Nephron progenitor cell (in vitro differentiated cells): Measurements from ENCODE around the gene CHN2.

Experiments
- DNase-seq: peaks from one replicate; pipeline ENCODE4 v3.0.0; 2021
- H3K27ac Mint-ChIP-seq: 2 replicates; pipeline ENCODE4 v1.8.0; 2021; ENCODE audit warnings: mild to moderate bottlenecking, moderate library complexity, mixed read lengths
- H3K27me3 Mint-ChIP-seq: 2 replicates; pipeline ENCODE4 v1.8.0; 2021; ENCODE audit warnings: mild to moderate bottlenecking, low read depth, mixed read lengths; ENCODE audit not compliant: poor library complexity
- H3K36me3 Mint-ChIP-seq: 2 replicates; pipeline ENCODE4 v1.8.0; 2021; ENCODE audit warnings: low read depth, mixed read lengths
- H3K4me1 Mint-ChIP-seq: 2 replicates; pipeline ENCODE4 v1.8.0; 2021; ENCODE audit warnings: mixed read lengths
- H3K4me3 Mint-ChIP-seq: 2 replicates; pipeline ENCODE4 v1.8.0; 2021; ENCODE audit warnings: mild to moderate bottlenecking, moderate library complexity, mixed read lengths
- H3K9me3 Mint-ChIP-seq: 2 replicates; pipeline ENCODE4 v1.8.0; 2021; ENCODE audit warnings: mild to moderate bottlenecking, moderate library complexity, mixed read lengths
- TF ChIP-seq, protein P1 (sequence below): fragments of 200-600 bp; sonication (generic); IDR thresholded peaks from 2 replicates; pipeline ENCODE4 v1.5.0; 2021; ENCODE audit warnings: antibody characterized with exemption

The CHN2 gene

DNA sequence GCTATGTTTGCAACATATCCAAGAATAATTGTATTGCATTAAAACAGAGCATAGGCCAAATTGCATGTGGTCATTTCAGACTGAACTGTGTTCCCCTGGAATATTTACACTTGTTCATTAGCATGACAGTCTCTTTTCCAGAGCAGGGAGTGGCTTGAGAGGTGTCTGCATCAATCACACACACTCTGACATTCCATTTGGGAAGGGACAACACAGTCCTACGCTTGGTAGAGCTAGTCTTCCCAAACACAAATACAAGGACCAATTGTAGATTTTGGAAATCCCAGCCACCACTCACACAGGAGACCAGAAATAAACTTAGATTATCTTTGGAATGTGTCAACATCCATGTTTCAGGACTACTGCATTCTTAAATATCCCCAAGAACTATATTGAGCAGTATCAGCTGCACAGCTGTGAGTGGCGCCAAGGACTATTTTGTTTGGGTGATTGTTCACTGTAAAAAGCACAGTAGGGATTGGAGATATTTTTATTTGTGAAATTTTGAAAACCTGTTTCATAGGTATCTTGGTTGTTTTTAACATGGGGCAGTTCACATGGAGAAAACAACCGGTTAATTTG is 275.5 kb downstream of the CHN2 start:
- no peaks in the 10 kb centered on the region for H3K27me3 Mint-ChIP-seq
- DNase-seq, result no peak
- H3K4me1 Mint-ChIP-seq, result peaks cover 26% of the 10 kb centered on the region
- H3K9me3 Mint-ChIP-seq, result no peaks in the 10 kb centered on the region
- no peaks in the 10 kb centered on the region for H3K36me3 Mint-ChIP-seq
- H3K4me3 Mint-ChIP-seq, result no peak overlapping the region
- H3K27ac Mint-ChIP-seq, result no peak overlapping the region
- TF ChIP-seq, protein P1, sequence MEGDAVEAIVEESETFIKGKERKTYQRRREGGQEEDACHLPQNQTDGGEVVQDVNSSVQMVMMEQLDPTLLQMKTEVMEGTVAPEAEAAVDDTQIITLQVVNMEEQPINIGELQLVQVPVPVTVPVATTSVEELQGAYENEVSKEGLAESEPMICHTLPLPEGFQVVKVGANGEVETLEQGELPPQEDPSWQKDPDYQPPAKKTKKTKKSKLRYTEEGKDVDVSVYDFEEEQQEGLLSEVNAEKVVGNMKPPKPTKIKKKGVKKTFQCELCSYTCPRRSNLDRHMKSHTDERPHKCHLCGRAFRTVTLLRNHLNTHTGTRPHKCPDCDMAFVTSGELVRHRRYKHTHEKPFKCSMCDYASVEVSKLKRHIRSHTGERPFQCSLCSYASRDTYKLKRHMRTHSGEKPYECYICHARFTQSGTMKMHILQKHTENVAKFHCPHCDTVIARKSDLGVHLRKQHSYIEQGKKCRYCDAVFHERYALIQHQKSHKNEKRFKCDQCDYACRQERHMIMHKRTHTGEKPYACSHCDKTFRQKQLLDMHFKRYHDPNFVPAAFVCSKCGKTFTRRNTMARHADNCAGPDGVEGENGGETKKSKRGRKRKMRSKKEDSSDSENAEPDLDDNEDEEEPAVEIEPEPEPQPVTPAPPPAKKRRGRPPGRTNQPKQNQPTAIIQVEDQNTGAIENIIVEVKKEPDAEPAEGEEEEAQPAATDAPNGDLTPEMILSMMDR, result no peak

DNA sequence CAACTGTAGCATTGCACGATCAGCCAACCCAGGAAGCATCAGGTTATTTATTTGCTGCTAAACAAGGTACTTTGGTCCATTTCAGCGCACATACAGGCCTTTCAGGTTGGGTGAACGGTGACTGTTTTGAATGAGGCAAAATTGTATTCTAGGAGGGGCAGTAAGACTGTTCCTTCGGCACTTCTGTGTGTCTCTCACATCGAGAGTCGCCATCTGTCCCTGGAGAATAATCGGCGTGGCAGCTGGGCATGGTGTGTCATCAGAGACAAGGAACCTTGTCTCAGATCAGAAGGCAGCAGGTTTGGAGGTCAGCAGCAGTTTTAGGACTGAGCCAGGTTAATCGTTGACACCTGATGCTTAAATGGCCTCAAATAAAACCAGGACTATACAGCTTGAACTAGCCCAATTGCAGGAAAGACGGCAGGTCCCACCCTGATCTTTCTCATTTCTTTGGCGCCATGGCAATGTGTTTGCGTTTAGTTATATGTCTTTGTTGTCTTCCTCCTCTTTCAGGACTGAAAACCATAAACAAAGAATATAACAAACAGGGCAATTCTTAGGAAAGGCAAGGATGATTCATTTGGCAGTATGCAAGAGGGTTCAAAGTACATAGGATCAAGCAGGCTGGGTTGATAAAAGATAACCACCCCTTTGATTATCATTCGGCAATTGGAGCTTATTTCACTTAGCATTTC is 277.0 kb downstream of the CHN2 start:
- no peak overlapping the region for H3K27ac Mint-ChIP-seq
- no peak for DNase-seq
- no peaks in the 10 kb centered on the region for H3K36me3 Mint-ChIP-seq
- H3K9me3 Mint-ChIP-seq, result no peaks in the 10 kb centered on the region
- H3K4me3 Mint-ChIP-seq, result no peak overlapping the region
- H3K4me1 Mint-ChIP-seq, result peaks cover 26% of the 10 kb centered on the region
- TF ChIP-seq, protein P1, result no peak
- no peaks in the 10 kb centered on the region for H3K27me3 Mint-ChIP-seq

DNA sequence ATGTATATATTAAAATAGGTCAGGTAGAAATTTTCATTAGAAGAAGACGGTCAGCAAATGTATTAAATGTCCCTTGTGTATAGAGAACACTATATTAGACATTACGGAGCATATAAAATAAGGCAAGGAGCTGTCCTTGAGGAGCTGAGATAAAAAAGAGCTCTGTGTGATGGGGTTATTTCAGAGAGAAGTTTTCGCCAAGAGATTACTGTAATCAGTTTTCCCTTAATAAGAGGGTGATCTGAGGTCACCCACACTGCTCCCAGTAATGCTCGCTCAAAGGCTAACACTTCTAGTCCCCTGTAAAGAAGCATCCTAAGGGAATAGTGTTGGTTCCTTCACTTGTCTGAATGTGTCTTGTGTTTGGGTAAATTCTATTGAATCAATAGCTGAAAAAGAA is 282.3 kb downstream of the CHN2 start:
- no peak for DNase-seq
- H3K4me1 Mint-ChIP-seq, result peaks cover 41% of the 10 kb centered on the region
- no peaks in the 10 kb centered on the region for H3K36me3 Mint-ChIP-seq
- TF ChIP-seq, protein P1, result no peak
- no peaks in the 10 kb centered on the region for H3K27me3 Mint-ChIP-seq
- H3K4me3 Mint-ChIP-seq, result no peak overlapping the region
- H3K9me3 Mint-ChIP-seq, result no peaks in the 10 kb centered on the region
- H3K27ac Mint-ChIP-seq, result no peak overlapping the region

DNA sequence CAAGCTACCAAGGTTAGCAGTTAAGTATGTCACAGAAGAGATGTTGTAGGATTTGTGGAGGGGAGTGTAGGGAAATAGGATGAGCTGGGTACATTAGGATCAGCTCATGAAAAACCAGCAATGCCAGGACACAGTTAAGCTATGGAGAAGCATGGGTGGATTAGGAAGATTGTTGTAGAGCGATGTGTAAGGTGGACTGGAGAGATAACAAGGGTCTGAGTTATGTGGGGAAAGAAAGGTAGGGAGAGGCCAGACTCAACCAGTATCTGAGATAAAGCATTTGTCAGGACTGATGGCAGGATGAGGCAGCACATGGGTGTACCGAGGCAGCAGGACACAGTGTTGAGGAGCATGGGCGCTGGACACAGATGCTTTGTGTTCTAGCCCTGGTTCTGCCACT is 283.7 kb downstream of the CHN2 start:
- no peak for DNase-seq

DNA sequence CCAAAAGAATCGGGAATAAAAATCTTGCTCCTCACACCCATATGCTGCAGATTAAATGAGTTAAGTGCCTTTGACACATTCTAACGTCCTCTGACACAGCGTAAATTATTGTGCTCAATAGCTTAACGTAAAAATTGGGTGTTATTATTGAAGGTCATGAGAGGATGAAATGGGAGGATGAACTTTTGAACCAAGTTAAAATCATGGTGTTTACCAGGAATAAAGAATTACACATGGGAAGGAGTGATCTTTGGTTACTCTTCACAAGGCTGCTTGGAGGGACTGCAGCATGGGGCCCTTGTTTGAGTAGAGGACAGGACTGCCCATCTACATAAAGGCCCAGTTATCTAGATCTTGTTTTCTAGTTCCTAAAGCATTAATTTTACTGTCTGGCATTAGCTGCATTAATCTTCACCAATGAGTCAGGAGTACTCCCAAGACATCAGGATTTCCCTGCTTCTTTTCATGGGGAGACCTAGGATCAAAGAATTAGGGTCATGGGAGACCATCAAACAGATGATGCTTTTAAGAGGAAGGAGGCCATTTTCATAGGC is 284.2 kb downstream of the CHN2 start:
- H3K4me3 Mint-ChIP-seq, result no peak overlapping the region
- no peak overlapping the region for H3K27ac Mint-ChIP-seq
- no peaks in the 10 kb centered on the region for H3K9me3 Mint-ChIP-seq
- no peaks in the 10 kb centered on the region for H3K36me3 Mint-ChIP-seq
- H3K27me3 Mint-ChIP-seq, result no peaks in the 10 kb centered on the region
- peaks cover 30% of the 10 kb centered on the region for H3K4me1 Mint-ChIP-seq
- TF ChIP-seq, protein P1, result no peak
- no peak for DNase-seq

More for the DNA sequence above, 283.7 kb downstream of the CHN2 start:
- Mint-ChIP-seq H3K36me3 (no peaks in the 10 kb centered on the region), H3K27me3 (no peaks in the 10 kb centered on the region), H3K9me3 (no peaks in the 10 kb centered on the region), H3K4me1 (peaks cover 30% of the 10 kb centered on the region), H3K4me3 (no peak overlapping the region), H3K27ac (no peak overlapping the region)
- TF ChIP-seq, protein P1, result no peak
